Trophoblast cell (in vitro differentiated cells and primary cell): ENCODE results near the gene CDC73.

Source experiments
- DNase-seq, 2 donors: peaks; one replicate each; pipeline ENCODE4 v3.0.0-alpha.2; 2016
- H2AFZ ChIP-seq: 2 replicates; pipeline ENCODE4 v1.6.1; 2013; ENCODE audit warnings: low read length, moderate library complexity, mild to moderate bottlenecking; ENCODE audit not compliant: insufficient read depth, poor library complexity
- H2AK5ac ChIP-seq: 2 replicates; pipeline ENCODE4 v1.6.1; 2013; ENCODE audit warnings: mild to moderate bottlenecking, low read length
- H2BK120ac ChIP-seq: 2 replicates; pipeline ENCODE4 v1.6.1; 2013; ENCODE audit warnings: low read length, mild to moderate bottlenecking, moderate library complexity; ENCODE audit not compliant: insufficient read depth, poor library complexity
- H2BK12ac ChIP-seq: 2 replicates; pipeline ENCODE4 v1.6.1; 2013; ENCODE audit warnings: mild to moderate bottlenecking, low read length, moderate library complexity
- H2BK5ac ChIP-seq: 2 replicates; pipeline ENCODE4 v1.6.1; 2013; ENCODE audit warnings: low read length, low read depth, moderate library complexity, mild to moderate bottlenecking; ENCODE audit not compliant: poor library complexity
- H3K14ac ChIP-seq: 2 replicates; pipeline ENCODE4 v1.6.1; 2013; ENCODE audit warnings: mild to moderate bottlenecking, low read length
- H3K18ac ChIP-seq: 2 replicates; pipeline ENCODE4 v1.6.1; 2013; ENCODE audit warnings: mild to moderate bottlenecking, low read length
- H3K23ac ChIP-seq: 2 replicates; pipeline ENCODE4 v1.6.1; 2013; ENCODE audit warnings: low read length
- H3K27ac ChIP-seq: 2 replicates; pipeline ENCODE4 v1.5.1; 2013; ENCODE audit warnings: low read depth, mild to moderate bottlenecking, inconsistent platforms, low read length, moderate library complexity
- H3K27me3 ChIP-seq: 2 replicates; pipeline ENCODE4 v1.6.1; 2013; ENCODE audit warnings: inconsistent platforms, mild to moderate bottlenecking, low read length, moderate library complexity; ENCODE audit not compliant: insufficient read depth
- H3K36me3 ChIP-seq, 2 experiments: 1 replicate in 1 of 2; 2 replicates in 1 of 2; pipeline ENCODE4 v1.6.1; 2013; ENCODE audit warnings: low read length in 2 of 2, mild to moderate bottlenecking in 2 of 2, moderate library complexity in 1 of 2; ENCODE audit not compliant: insufficient read depth in 2 of 2, control insufficient read depth in 1 of 2
- H3K4ac ChIP-seq: 2 replicates; pipeline ENCODE4 v1.6.1; 2013; ENCODE audit warnings: low read depth, mild to moderate bottlenecking, low read length, moderate library complexity
- H3K4me1 ChIP-seq, 2 experiments: 1 replicate in 1 of 2; 2 replicates in 1 of 2; pipeline ENCODE4 v1.6.1; 2013; ENCODE audit warnings: low read length in 2 of 2, mild to moderate bottlenecking in 2 of 2, moderate library complexity in 1 of 2; ENCODE audit not compliant: insufficient read depth in 2 of 2, control insufficient read depth in 1 of 2
- H3K4me2 ChIP-seq: 2 replicates; pipeline ENCODE4 v1.6.1; 2013; ENCODE audit warnings: inconsistent platforms, mild to moderate bottlenecking, low read length, moderate library complexity
- H3K4me3 ChIP-seq: 2 replicates; pipeline ENCODE4 v1.5.1; 2013; ENCODE audit warnings: mild to moderate bottlenecking, low read depth, low read length, inconsistent platforms
- H3K79me1 ChIP-seq: one replicate; pipeline ENCODE4 v1.6.1; 2013; ENCODE audit warnings: low read length
- H3K79me2 ChIP-seq: 2 replicates; pipeline ENCODE4 v1.6.1; 2013; ENCODE audit warnings: low read length, mild to moderate bottlenecking; ENCODE audit not compliant: control insufficient read depth, insufficient read depth, poor library complexity
- H3K9ac ChIP-seq: 2 replicates; pipeline ENCODE4 v1.6.1; 2013; ENCODE audit warnings: mild to moderate bottlenecking, low read length
- H3K9me3 ChIP-seq: 2 replicates; pipeline ENCODE4 v1.6.1; 2013; ENCODE audit warnings: low read depth, mild to moderate bottlenecking, control low read depth, inconsistent platforms, low read length; ENCODE audit not compliant: insufficient read depth
- H4K12ac ChIP-seq: 2 replicates; pipeline ENCODE4 v1.6.1; 2013; ENCODE audit warnings: low read depth, mild to moderate bottlenecking, low read length, moderate library complexity
- H4K8ac ChIP-seq: 2 replicates; pipeline ENCODE4 v1.6.1; 2013; ENCODE audit warnings: low read depth, mild to moderate bottlenecking, low read length, moderate library complexity
- H4K91ac ChIP-seq: one replicate; pipeline ENCODE4 v1.6.1; 2013; ENCODE audit warnings: low read depth, mild to moderate bottlenecking, low read length, moderate library complexity
- WGBS: extraction: QIAGEN DNeasy Blood & Tissue Kit; methylation state at CpG from one replicate; pipeline ENCODE4 v1.1.7; 2013; ENCODE audit warnings: missing lambda C conversion rate; ENCODE audit not compliant: insufficient read length, insufficient coverage; ENCODE audit errors: extremely low coverage; 5-methylcytosine and 5-hydroxymethylcytosine counted together

Gene CDC73

GRCh38 chr1:193192586-193192985 lies 70.8 kb downstream of the CDC73 start:
- H3K27ac ChIP-seq: no peak overlapping the region
- H3K4me1 ChIP-seq: no peaks in the 10 kb centered on the region
- H4K12ac ChIP-seq: no peak overlapping the region
- H3K18ac ChIP-seq: no peak overlapping the region
- DNase-seq: no peak
- H3K9me3 ChIP-seq: peaks cover 2% of the 10 kb centered on the region
- no peak overlapping the region for H2BK120ac ChIP-seq
- no peak overlapping the region for H4K8ac ChIP-seq
- H3K79me1 ChIP-seq: no peaks in the 10 kb centered on the region
- no peaks in the 10 kb centered on the region for H3K27me3 ChIP-seq
- no peaks in the 10 kb centered on the region for H3K79me2 ChIP-seq
- H3K4me2 ChIP-seq: no peak overlapping the region
- WGBS: no CpG with 5 or more reads among the region's 8 CpGs
- peaks cover 7 to 8% of the 10 kb centered on the region in 2 experiments for H3K36me3 ChIP-seq
- no peak overlapping the region for H2BK12ac ChIP-seq
- H3K23ac ChIP-seq: no peak overlapping the region
- H2AFZ ChIP-seq: no peak overlapping the region
- H3K4me3 ChIP-seq: no peak overlapping the region
- H2AK5ac ChIP-seq: no peak overlapping the region
- H2BK5ac ChIP-seq: no peak overlapping the region
- no peak overlapping the region for H3K14ac ChIP-seq
- H3K4ac ChIP-seq: no peak overlapping the region
- H4K91ac ChIP-seq: no peak overlapping the region
- H3K9ac ChIP-seq: no peak overlapping the region

- Histone ChIP-seq H3K27me3 (no peaks in the 10 kb centered on the region), H3K4me2 (no peak overlapping the region), H3K4me1 (no peaks in the 10 kb centered on the region), H2BK120ac (no peak overlapping the region), H2BK12ac (no peak overlapping the region), H4K12ac (no peak overlapping the region), H3K4me3 (no peak overlapping the region), H4K91ac (no peak overlapping the region), H3K79me1 (no peaks in the 10 kb centered on the region), H3K27ac (no peak overlapping the region), H3K4ac (no peak overlapping the region), H2AK5ac (no peak overlapping the region), H3K23ac (no peak overlapping the region), H3K9ac (no peak overlapping the region), H3K9me3 (no peaks in the 10 kb centered on the region), H2AFZ (no peak overlapping the region), H4K8ac (no peak overlapping the region), H3K36me3 (peaks cover 0 to 3% of the 10 kb centered on the region in 2 experiments), H2BK5ac (no peak overlapping the region), H3K79me2 (no peaks in the 10 kb centered on the region), H3K14ac (no peak overlapping the region), H3K18ac (no peak overlapping the region)
- DNase-seq: no peak
- no CpG with 5 or more reads among the region's 4 CpGs for WGBS
Observed at GRCh38 chr1:193199940-193200339, 78.1 kb downstream of the CDC73 start.

- Histone ChIP-seq H3K27ac (no peak overlapping the region), H3K4me2 (no peak overlapping the region), H3K4me3 (no peak overlapping the region), H3K36me3 (peaks cover 0 to 3% of the 10 kb centered on the region in 2 experiments), H3K79me1 (no peaks in the 10 kb centered on the region), H2BK12ac (no peak overlapping the region), H3K18ac (no peak overlapping the region), H4K91ac (no peak overlapping the region), H2BK120ac (no peak overlapping the region), H3K9ac (no peak overlapping the region), H2AFZ (no peak overlapping the region), H3K4ac (no peak overlapping the region), H2AK5ac (no peak overlapping the region), H4K8ac (no peak overlapping the region), H3K27me3 (no peaks in the 10 kb centered on the region), H3K9me3 (no peaks in the 10 kb centered on the region), H2BK5ac (no peak overlapping the region), H4K12ac (no peak overlapping the region), H3K14ac (no peak overlapping the region), H3K4me1 (no peaks in the 10 kb centered on the region), H3K23ac (no peak overlapping the region), H3K79me2 (no peaks in the 10 kb centered on the region)
- no peak for DNase-seq
- WGBS: no CpG with 5 or more reads among the region's 2 CpGs
Observed at GRCh38 chr1:193201021-193201420, 79.2 kb downstream of the CDC73 start.

DNA sequence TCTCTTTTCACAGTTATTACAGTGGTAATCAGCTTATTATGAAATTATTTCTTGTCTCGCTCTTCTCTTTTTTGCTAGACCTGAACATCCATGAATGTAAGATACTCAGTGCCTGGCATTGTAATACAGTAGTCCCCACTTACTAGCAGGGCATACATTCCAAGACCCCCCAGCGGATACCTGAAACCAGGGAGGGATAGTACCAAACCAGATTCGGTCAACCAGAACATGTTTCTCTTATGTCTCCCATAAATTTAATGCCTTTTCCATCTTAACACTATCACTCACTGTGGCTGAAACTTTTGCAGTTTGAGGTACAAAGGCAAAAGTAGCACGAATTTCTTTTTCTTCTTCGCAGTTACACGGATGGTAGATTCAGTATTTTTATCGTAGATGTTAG lies 89.2 kb downstream of the CDC73 start:
- Histone ChIP-seq H3K9me3 (no peaks in the 10 kb centered on the region), H2AK5ac (no peak overlapping the region), H2AFZ (no peak overlapping the region), H3K4me3 (no peak overlapping the region), H3K9ac (no peak overlapping the region), H2BK5ac (no peak overlapping the region), H3K4ac (no peak overlapping the region), H4K91ac (no peak overlapping the region), H3K14ac (no peak overlapping the region), H3K18ac (no peak overlapping the region), H3K27ac (no peak overlapping the region), H3K4me2 (no peak overlapping the region), H3K23ac (no peak overlapping the region), H2BK120ac (peak overlapping the region; percentile 37), H3K36me3 (peaks cover 2 to 4% of the 10 kb centered on the region in 2 experiments), H3K79me1 (no peaks in the 10 kb centered on the region), H4K8ac (no peak overlapping the region), H2BK12ac (no peak overlapping the region), H3K79me2 (no peaks in the 10 kb centered on the region), H3K27me3 (no peaks in the 10 kb centered on the region), H3K4me1 (no peaks in the 10 kb centered on the region), H4K12ac (no peak overlapping the region)
- no CpG with 5 or more reads among the region's 7 CpGs for WGBS
- no peak for DNase-seq
